Loucy (cell line): ENCODE data around the gene NKAIN4.

Experiments used
- H2AFZ ChIP-seq: fragments of 200-600 bp; sonication (generic); 2 replicates; pipeline ENCODE4 v1.6.0; 2016; ENCODE audit warnings: antibody characterized with exemption, mild to moderate bottlenecking, low read length, moderate library complexity
- H3F3A ChIP-seq: fragments of 200-600 bp; 2 replicates; pipeline ENCODE4 v1.6.0; 2016; ENCODE audit warnings: antibody characterized with exemption, low read depth, mild to moderate bottlenecking
- H3K27me3 ChIP-seq: fragments of 200-600 bp; sonication (generic); 2 replicates; pipeline ENCODE4 v1.6.1; 2014; ENCODE audit warnings: low read length, mild to moderate bottlenecking; ENCODE audit not compliant: insufficient read depth, poor library complexity, severe bottlenecking
- H3K36me3 ChIP-seq: fragments of 200-600 bp; sonication (generic); 2 replicates; pipeline ENCODE4 v1.6.1; 2016; ENCODE audit warnings: low read length; ENCODE audit not compliant: insufficient read depth
- H3K4me1 ChIP-seq: fragments of 200-600 bp; sonication (generic); 2 replicates; pipeline ENCODE4 v1.5.1; 2014; ENCODE audit warnings: low read length, mild to moderate bottlenecking; ENCODE audit not compliant: insufficient read depth, poor library complexity, severe bottlenecking
- H3K4me2 ChIP-seq: fragments of 200-600 bp; sonication (generic); 2 replicates; pipeline ENCODE4 v1.6.0; 2014; ENCODE audit warnings: antibody characterized with exemption, low read length, low read depth, mild to moderate bottlenecking; ENCODE audit not compliant: poor library complexity, severe bottlenecking
- H3K4me3 ChIP-seq: fragments of 200-600 bp; sonication (generic); 2 replicates; pipeline ENCODE4 v1.5.1; 2014; ENCODE audit warnings: low read length, mild to moderate bottlenecking, mixed read lengths; ENCODE audit not compliant: poor library complexity, severe bottlenecking
- H3K79me2 ChIP-seq: fragments of 200-600 bp; sonication (generic); 2 replicates; pipeline ENCODE4 v1.6.1; 2014; ENCODE audit warnings: low read length; ENCODE audit not compliant: insufficient read depth
- H3K9ac ChIP-seq: fragments of 200-600 bp; sonication (generic); 2 replicates; pipeline ENCODE4 v1.6.0; 2014; ENCODE audit warnings: mild to moderate bottlenecking, low read depth, low read length, moderate library complexity; ENCODE audit not compliant: poor library complexity, severe bottlenecking
- H3K9me2 ChIP-seq: fragments of 200-600 bp; sonication (generic); replicated peaks from 2 replicates; pipeline ENCODE4 v1.6.1; 2016; ENCODE audit warnings: low read depth, low read length, mixed read lengths
- H3K9me3 ChIP-seq: fragments of 200-600 bp; sonication (generic); 2 replicates; pipeline ENCODE4 v1.6.1; 2014; ENCODE audit warnings: mild to moderate bottlenecking, antibody characterized with exemption, low read length, low read depth; ENCODE audit not compliant: insufficient read depth
- H4K20me1 ChIP-seq: fragments of 200-600 bp; sonication (generic); 2 replicates; pipeline ENCODE4 v1.6.0; 2014; ENCODE audit warnings: antibody characterized with exemption, low read length, mild to moderate bottlenecking; ENCODE audit not compliant: insufficient read depth, poor library complexity, severe bottlenecking
- EZH2phosphoT487 ChIP-seq: fragments of 200-600 bp; IDR thresholded peaks from 2 replicates; pipeline ENCODE4 v1.6.1; 2018; ENCODE audit warnings: antibody characterized with exemption, mild to moderate bottlenecking, moderate library complexity, borderline replicate concordance
- TF ChIP-seq, protein P1 (sequence below): fragments of 200-600 bp; sonication (generic); conservative IDR thresholded peaks from 2 replicates; pipeline ENCODE4 v1.5.1; 2014; ENCODE audit warnings: mild to moderate bottlenecking, antibody characterized with exemption, low read length

NKAIN4 gene

DNA sequence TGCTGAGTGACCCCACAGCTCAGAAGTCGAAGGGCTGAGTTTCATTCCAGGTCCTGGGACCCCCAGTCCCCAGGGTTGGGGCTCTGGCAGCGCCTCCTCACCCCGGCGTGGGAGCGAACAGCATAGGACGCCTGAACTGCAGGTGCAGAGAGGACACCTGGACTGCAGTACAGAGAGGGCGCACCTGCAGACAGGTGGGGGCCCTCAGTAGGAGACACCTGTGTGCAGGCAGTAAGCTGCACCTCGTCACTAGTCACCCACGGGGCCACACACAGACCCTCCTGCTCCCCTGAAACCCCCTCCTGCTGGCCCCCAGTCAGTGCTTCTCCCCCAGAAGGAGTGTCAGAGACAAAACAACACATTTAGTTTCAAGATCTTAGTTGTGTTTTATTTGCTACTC lies 8.6 kb upstream of the NKAIN4 start:
- no peaks in the 10 kb centered on the region for H3K9me3 ChIP-seq
- H3K27me3 ChIP-seq = no peaks in the 10 kb centered on the region
- TF ChIP-seq, protein P1, sequence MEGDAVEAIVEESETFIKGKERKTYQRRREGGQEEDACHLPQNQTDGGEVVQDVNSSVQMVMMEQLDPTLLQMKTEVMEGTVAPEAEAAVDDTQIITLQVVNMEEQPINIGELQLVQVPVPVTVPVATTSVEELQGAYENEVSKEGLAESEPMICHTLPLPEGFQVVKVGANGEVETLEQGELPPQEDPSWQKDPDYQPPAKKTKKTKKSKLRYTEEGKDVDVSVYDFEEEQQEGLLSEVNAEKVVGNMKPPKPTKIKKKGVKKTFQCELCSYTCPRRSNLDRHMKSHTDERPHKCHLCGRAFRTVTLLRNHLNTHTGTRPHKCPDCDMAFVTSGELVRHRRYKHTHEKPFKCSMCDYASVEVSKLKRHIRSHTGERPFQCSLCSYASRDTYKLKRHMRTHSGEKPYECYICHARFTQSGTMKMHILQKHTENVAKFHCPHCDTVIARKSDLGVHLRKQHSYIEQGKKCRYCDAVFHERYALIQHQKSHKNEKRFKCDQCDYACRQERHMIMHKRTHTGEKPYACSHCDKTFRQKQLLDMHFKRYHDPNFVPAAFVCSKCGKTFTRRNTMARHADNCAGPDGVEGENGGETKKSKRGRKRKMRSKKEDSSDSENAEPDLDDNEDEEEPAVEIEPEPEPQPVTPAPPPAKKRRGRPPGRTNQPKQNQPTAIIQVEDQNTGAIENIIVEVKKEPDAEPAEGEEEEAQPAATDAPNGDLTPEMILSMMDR = no peak
- TF ChIP-seq EZH2phosphoT487 = no peak
- H3K36me3 ChIP-seq = no peaks in the 10 kb centered on the region
- no peaks in the 10 kb centered on the region for H3K9me2 ChIP-seq
- H4K20me1 ChIP-seq = no peaks in the 10 kb centered on the region
- no peak overlapping the region for H3K4me2 ChIP-seq
- H3K9ac ChIP-seq = no peak overlapping the region
- no peak overlapping the region for H3K4me3 ChIP-seq
- no peak overlapping the region for H2AFZ ChIP-seq
- peaks cover 4% of the 10 kb centered on the region for H3K4me1 ChIP-seq
- H3F3A ChIP-seq = no peaks in the 10 kb centered on the region
- H3K79me2 ChIP-seq = no peaks in the 10 kb centered on the region

DNA sequence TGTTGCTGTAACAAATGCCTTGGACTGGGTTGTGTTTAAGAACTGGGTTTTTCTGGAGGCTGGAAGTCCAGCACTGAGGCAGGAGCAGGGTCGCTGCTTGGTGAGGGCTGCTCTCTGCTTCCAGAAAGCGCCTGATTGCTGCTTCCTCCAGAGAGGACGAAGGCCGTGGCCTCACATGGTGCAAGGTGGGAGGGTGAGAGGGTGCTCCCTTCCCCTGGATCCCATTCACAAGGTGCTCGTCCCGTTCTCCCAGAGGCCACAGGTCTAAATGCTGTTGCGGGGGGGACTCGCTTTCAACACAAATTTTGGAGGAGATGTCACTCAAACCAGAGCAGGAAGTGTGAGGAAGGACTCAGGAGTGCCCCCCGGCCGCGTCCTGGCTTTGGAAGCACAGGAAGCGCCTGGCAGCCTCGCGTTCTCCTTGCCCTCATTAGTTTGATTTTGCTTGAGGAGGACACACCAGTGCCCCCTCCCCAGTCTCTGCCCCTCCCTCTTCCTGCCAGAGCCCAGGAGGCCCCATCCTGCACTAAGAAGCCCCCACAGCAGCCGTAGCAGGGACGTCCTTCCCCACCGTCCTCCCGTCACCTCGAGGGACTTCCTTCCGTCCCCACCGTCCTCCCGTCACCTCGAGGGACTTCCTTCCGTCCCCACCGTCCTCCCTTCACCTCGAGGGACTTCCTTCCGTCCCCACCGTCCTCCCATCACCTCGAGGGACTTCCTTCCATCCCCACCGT lies 7.7 kb upstream of the NKAIN4 start:
- no peaks in the 10 kb centered on the region for H3K9me3 ChIP-seq
- H3F3A ChIP-seq = no peaks in the 10 kb centered on the region
- TF ChIP-seq, protein P1 = no peak
- no peak for TF ChIP-seq EZH2phosphoT487
- peaks cover 4% of the 10 kb centered on the region for H3K4me1 ChIP-seq
- no peaks in the 10 kb centered on the region for H4K20me1 ChIP-seq
- no peak overlapping the region for H2AFZ ChIP-seq
- H3K9ac ChIP-seq = no peak overlapping the region
- no peak overlapping the region for H3K4me2 ChIP-seq
- no peaks in the 10 kb centered on the region for H3K36me3 ChIP-seq
- no peak overlapping the region for H3K4me3 ChIP-seq
- H3K9me2 ChIP-seq = no peaks in the 10 kb centered on the region
- no peaks in the 10 kb centered on the region for H3K79me2 ChIP-seq
- H3K27me3 ChIP-seq = no peaks in the 10 kb centered on the region

DNA sequence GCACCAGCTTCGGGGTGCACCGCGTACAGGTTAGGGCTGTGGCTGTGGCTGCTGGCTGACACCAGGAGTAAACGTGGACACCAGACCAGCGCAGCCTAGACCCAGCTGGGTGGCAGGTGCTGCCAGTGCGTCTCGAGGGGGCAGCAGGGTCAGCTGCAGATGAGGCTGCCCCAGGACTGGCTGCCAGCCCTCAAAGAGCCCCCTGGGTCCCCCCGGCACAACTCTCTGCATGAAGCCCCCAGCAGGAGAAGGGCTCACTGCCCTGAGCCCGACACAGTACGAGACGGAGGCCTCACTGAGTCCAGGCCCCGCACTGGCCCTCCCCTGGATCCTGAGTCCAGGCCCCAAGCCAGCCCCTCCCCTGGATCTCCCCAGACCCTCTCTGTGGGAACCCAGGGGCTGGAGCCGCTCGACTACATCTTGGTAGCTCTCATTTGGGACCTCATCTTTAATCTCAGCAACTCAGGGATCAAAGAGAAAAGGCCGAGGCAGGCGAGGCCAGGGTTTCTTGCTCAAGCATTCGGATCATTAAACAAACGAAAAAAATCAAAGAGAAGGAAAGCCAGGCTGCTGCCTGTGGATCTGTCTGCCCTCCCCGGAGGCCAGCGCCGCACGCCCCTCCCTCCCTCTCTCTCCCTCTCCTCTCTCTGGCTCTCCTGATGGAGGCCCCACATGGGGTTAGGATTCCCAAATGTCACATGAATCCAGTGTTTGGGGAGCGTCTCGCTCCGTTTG lies 7.0 kb upstream of the NKAIN4 start:
- no peaks in the 10 kb centered on the region for H3K79me2 ChIP-seq
- H3F3A ChIP-seq = no peaks in the 10 kb centered on the region
- no peak overlapping the region for H2AFZ ChIP-seq
- no peak overlapping the region for H3K9ac ChIP-seq
- no peaks in the 10 kb centered on the region for H3K36me3 ChIP-seq
- H3K4me2 ChIP-seq = no peak overlapping the region
- H3K9me2 ChIP-seq = no peaks in the 10 kb centered on the region
- H3K27me3 ChIP-seq = no peaks in the 10 kb centered on the region
- no peak overlapping the region for H3K4me3 ChIP-seq
- no peaks in the 10 kb centered on the region for H3K9me3 ChIP-seq
- H4K20me1 ChIP-seq = no peaks in the 10 kb centered on the region
- no peak for TF ChIP-seq EZH2phosphoT487
- TF ChIP-seq, protein P1 = no peak
- peaks cover 4% of the 10 kb centered on the region for H3K4me1 ChIP-seq
